ENCODE data around the gene NAP1L1. TPM values are rescaled to one million over a fixed set of nuclear protein-coding genes. Genes with fewer than 3 reads are reported as not detected.

NAP1L1 gene
- total RNA-seq, 2 experiments from 2014 or later, result 646 to 654 TPM

- no peaks in the 10 kb centered on the region for H3K36me3 ChIP-seq (ENCODE audit: insufficient read depth, low read length)
- no peak overlapping the region for H3K27ac ChIP-seq (ENCODE audit: low read depth in 1 of 2, low read length in 2 of 2)
- DNase-seq (no peak), ATAC-seq (ENCODE audit: poor library complexity) (no peak)
- H3K4me1 ChIP-seq (ENCODE audit: insufficient read depth, low read length), result peaks cover 18% of the 10 kb centered on the region
- no peaks in the 10 kb centered on the region for H3K9me3 Mint-ChIP-seq
- H3K27ac Mint-ChIP-seq, result no peak overlapping the region
- H3K4me1 Mint-ChIP-seq (ENCODE audit: low read depth), result peaks cover 31% of the 10 kb centered on the region
- ChIA-PET POLR2A (no interaction called here), CTCF (no interaction called here)
- no peak overlapping the region for H3K4me3 Mint-ChIP-seq
- H3K36me3 Mint-ChIP-seq (ENCODE audit: low read depth), result no peaks in the 10 kb centered on the region
- no peaks in the 10 kb centered on the region for H3K27me3 ChIP-seq (ENCODE audit: control insufficient read depth in 1 of 2, insufficient read depth in 2 of 2, low read length in 2 of 2)
- H3K9me3 ChIP-seq (ENCODE audit: control insufficient read depth in 1 of 2, insufficient read depth in 1 of 2, low read length in 2 of 2), result no peaks in the 10 kb centered on the region
- H3K4me3 ChIP-seq (ENCODE audit: low read length), result no peak overlapping the region
- intact Hi-C loops (cut with DNase I, micrococcal nuclease), result no loop called here
- TF ChIP-seq CTCF (IDR thresholded peaks at IDR 0.05), result no peak
- H3K27me3 Mint-ChIP-seq, result no peaks in the 10 kb centered on the region
Observed at GRCh38 chr12:76026643-76027063, 57.8 kb downstream of the NAP1L1 start.

- Mint-ChIP-seq H3K4me1 (ENCODE audit: low read depth) (peaks cover 37% of the 10 kb centered on the region), H3K27ac (no peak overlapping the region), H3K27me3 (no peaks in the 10 kb centered on the region), H3K4me3 (no peak overlapping the region), H3K9me3 (no peaks in the 10 kb centered on the region), H3K36me3 (ENCODE audit: low read depth) (no peaks in the 10 kb centered on the region)
- H3K4me3 ChIP-seq (ENCODE audit: low read length), result no peak overlapping the region
- ATAC-seq (ENCODE audit: poor library complexity) (no peak), DNase-seq (no peak)
- intact Hi-C loops (cut with DNase I, micrococcal nuclease), result no loop called here
- H3K36me3 ChIP-seq (ENCODE audit: insufficient read depth, low read length), result no peaks in the 10 kb centered on the region
- no peaks in the 10 kb centered on the region for H3K27me3 ChIP-seq (ENCODE audit: control insufficient read depth in 1 of 2, insufficient read depth in 2 of 2, low read length in 2 of 2)
- CTCF ChIA-PET, result interaction anchor here (0.9 to 1.1 kb wide), 2 partner anchors 215 to 541 kb away, joined by 3 read pairs; no protein-coding TSS in a partner anchor
- H3K4me1 ChIP-seq (ENCODE audit: insufficient read depth, low read length), result peaks cover 20% of the 10 kb centered on the region
- no peaks in the 10 kb centered on the region for H3K9me3 ChIP-seq (ENCODE audit: control insufficient read depth in 1 of 2, insufficient read depth in 1 of 2, low read length in 2 of 2)
- H3K27ac ChIP-seq (ENCODE audit: low read depth in 1 of 2, low read length in 2 of 2), result no peak overlapping the region
- TF ChIP-seq CTCF (IDR thresholded peaks at IDR 0.05), result no peak
- POLR2A ChIA-PET, result no interaction called here
Observed at GRCh38 chr12:76025601-76026575, 58.6 kb downstream of the NAP1L1 start.

GRCh38 chr12:76024942-76025600 is 59.4 kb downstream of the NAP1L1 start:
- no peaks in the 10 kb centered on the region for H3K36me3 Mint-ChIP-seq (ENCODE audit: low read depth)
- peaks cover 37% of the 10 kb centered on the region for H3K4me1 Mint-ChIP-seq (ENCODE audit: low read depth)
- H3K36me3 ChIP-seq (ENCODE audit: insufficient read depth, low read length), result no peaks in the 10 kb centered on the region
- peaks cover 20% of the 10 kb centered on the region for H3K4me1 ChIP-seq (ENCODE audit: insufficient read depth, low read length)
- ChIA-PET CTCF (interaction anchor here (0.9 to 1.1 kb wide), 2 partner anchors 214 to 540 kb away, joined by 3 read pairs; no protein-coding TSS in a partner anchor), POLR2A (interaction anchor here (1.0 kb wide), 1 partner anchor 7 kb away, joined by 3 read pairs; no protein-coding TSS in a partner anchor)
- no peak for ATAC-seq (ENCODE audit: poor library complexity)
- no peaks in the 10 kb centered on the region for H3K9me3 ChIP-seq (ENCODE audit: control insufficient read depth in 1 of 2, insufficient read depth in 1 of 2, low read length in 2 of 2)
- intact Hi-C loops (cut with DNase I, micrococcal nuclease), result loop anchor here (5.0 kb wide), 2 partner anchors 48 to 543 kb away; partner anchors contain the start of gene GLIPR1 (in 1 of the 2)
- no peaks in the 10 kb centered on the region for H3K9me3 Mint-ChIP-seq
- no peaks in the 10 kb centered on the region for H3K27me3 ChIP-seq (ENCODE audit: control insufficient read depth in 1 of 2, insufficient read depth in 2 of 2, low read length in 2 of 2)
- H3K27ac ChIP-seq (ENCODE audit: low read depth in 1 of 2, low read length in 2 of 2), result no peak overlapping the region
- H3K27ac Mint-ChIP-seq, result no peak overlapping the region
- no peak overlapping the region for H3K4me3 Mint-ChIP-seq
- H3K27me3 Mint-ChIP-seq, result no peaks in the 10 kb centered on the region
- H3K4me3 ChIP-seq (ENCODE audit: low read length), result no peak overlapping the region
- TF ChIP-seq CTCF (IDR thresholded peaks at IDR 0.05), result no peak
- peak in 1 of 14 experiments; percentile 32 for DNase-seq

All from CD4-positive, alpha-beta T cell (primary cell).